K562 (cell line): ENCODE measurements around the gene MTHFSD. TPM values are rescaled to one million over a fixed set of nuclear protein-coding genes. Genes with fewer than 3 reads are reported as not detected.

Experiments used
- ATAC-seq: fragments of 200-7000 bp; cut with Tn5 transposase; 3 replicates; pipeline ENCODE4 v1.9.1; 2020; ENCODE audit warnings: moderate library complexity
- BruUV-seq: library from RNA; stranded (reverse); fragments of 400-500 nt; replicated peaks from 2 replicates; lab custom pipeline; 2021; lab: Mats Ljungman, UMichigan
- CTCF ChIA-PET: fragments of 300-600 bp; formaldehyde crosslinking; extraction: SDS; loops from one replicate; lab custom pipeline; 2021; ENCODE audit warnings: low intra/inter-chr PET ratio; lab: Yijun Ruan, JAX
- POLR2A ChIA-PET: fragments of 300-600, 350-650 bp; sonication (Branson Sonifier 250); formaldehyde crosslinking; extraction: SDS; loops from one replicate; lab custom pipeline; 2021; ENCODE audit warnings: antibody characterized with exemption, inconsistent platforms; lab: Yijun Ruan, JAX
- DNase-seq, 4 experiments: peaks; one replicate each; pipeline versions ENCODE4 v3.0.0 to v3.0.0-alpha.2; 2011 to 2018; ENCODE audit warnings: low spot score in 3 of 4, mixed read lengths in 3 of 4; ENCODE audit errors: extremely low read depth in 1 of 4
- FAIRE-seq: peaks from 2 replicates; lab custom pipeline; 2011; peaks lifted over from hg19 to GRCh38; lab: Jason Lieb, UNC
- H2AFZ ChIP-seq: 2 replicates; pipeline ENCODE4 v1.6.0; 2011; ENCODE audit warnings: low read depth, low read length, control low read depth, inconsistent platforms
- H3K27ac ChIP-seq: fragments of 200-600 bp; 3 replicates; pipeline ENCODE4 v1.8.0; 2011; ENCODE audit warnings: low read depth, mild to moderate bottlenecking, control low read depth, inconsistent platforms, low read length, moderate library complexity, mixed read lengths; ENCODE audit errors: extremely low read depth
- H3K27me3 ChIP-seq, 2 experiments: fragments of 300-600 bp in 1 of 2; 2 replicates in 1 of 2; 3 replicates in 1 of 2; pipeline versions ENCODE4 v1.6.0 to v1.8.0; 2011; ENCODE audit warnings: inconsistent platforms in 2 of 2, low read length in 2 of 2, mild to moderate bottlenecking in 1 of 2, mixed read lengths in 1 of 2, moderate library complexity in 1 of 2; ENCODE audit not compliant: control insufficient read depth in 2 of 2, insufficient read depth in 2 of 2
- H3K36me3 ChIP-seq: fragments of 300-600 bp; 3 replicates; pipeline ENCODE4 v1.8.0; 2011; ENCODE audit warnings: mild to moderate bottlenecking, low read length, inconsistent platforms; ENCODE audit not compliant: control insufficient read depth, insufficient read depth
- H3K4me1 ChIP-seq, 2 experiments: fragments of 200-600 bp in 1 of 2; replicated peaks in 1 of 2; 2 replicates in 1 of 2; 3 replicates in 1 of 2; pipeline versions ENCODE4 v1.5.1 to v1.8.0; 2011; ENCODE audit warnings: inconsistent platforms in 2 of 2, low read length in 2 of 2, mild to moderate bottlenecking in 1 of 2, mixed read lengths in 1 of 2, moderate library complexity in 1 of 2; ENCODE audit not compliant: control insufficient read depth in 2 of 2, insufficient read depth in 2 of 2
- H3K4me2 ChIP-seq: 2 replicates; pipeline ENCODE4 v1.6.1; 2011; ENCODE audit warnings: low read length, control low read depth, inconsistent platforms, mixed read lengths; ENCODE audit not compliant: insufficient read depth
- H3K4me3 ChIP-seq: fragments of 200-600 bp; sonication (generic), shearing (Covaris generic); 2 replicates; pipeline ENCODE4 v1.5.1; 2016; ENCODE audit warnings: control low read depth, inconsistent platforms
- H3K79me2 ChIP-seq: fragments of 200-600 bp; 3 replicates; pipeline ENCODE4 v1.8.0; 2011; ENCODE audit warnings: low read length, inconsistent platforms; ENCODE audit not compliant: control insufficient read depth, insufficient read depth
- H3K9ac ChIP-seq, 2 experiments: 2 replicates each; pipeline versions ENCODE4 v1.6.0 to v1.6.1; 2011; ENCODE audit warnings: low read depth in 2 of 2, low read length in 2 of 2, control low read depth in 1 of 2, inconsistent platforms in 1 of 2, mild to moderate bottlenecking in 1 of 2, mixed read lengths in 1 of 2; ENCODE audit not compliant: insufficient read depth in 1 of 2
- H3K9me1 ChIP-seq: one replicate; pipeline ENCODE4 v1.6.0; 2011; ENCODE audit warnings: inconsistent platforms, mild to moderate bottlenecking, low read length, moderate library complexity; ENCODE audit not compliant: control insufficient read depth, insufficient read depth
- H3K9me3 ChIP-seq: replicated peaks from 2 replicates; pipeline ENCODE4 v1.5.1; 2011; ENCODE audit warnings: low read depth, low read length, inconsistent platforms; ENCODE audit not compliant: control insufficient read depth, insufficient read depth
- H4K20me1 ChIP-seq: replicated peaks from 2 replicates; pipeline ENCODE4 v1.6.1; 2011; ENCODE audit warnings: low read length, inconsistent platforms, mixed read lengths; ENCODE audit not compliant: control insufficient read depth, insufficient read depth
- CCNT2 ChIP-seq: IDR thresholded peaks from 2 replicates; pipeline ENCODE4 v1.6.1; 2011; ENCODE audit warnings: borderline replicate concordance, low read depth, mild to moderate bottlenecking, moderate library complexity, mixed read lengths, low read length; ENCODE audit not compliant: insufficient read length; ENCODE audit errors: extremely low read depth
- CEBPB ChIP-seq: fragments of 450-650 bp; IDR thresholded peaks from 2 replicates; pipeline ENCODE4 v1.6.1; 2016; ENCODE audit warnings: missing genetic modification characterization, missing compliant biosample characterization
- FOSL1 ChIP-seq: fragments of 200-800 bp; sonication (Bioruptor generic); conservative IDR thresholded peaks from 2 replicates; pipeline ENCODE4 v1.6.1; 2016; ENCODE audit warnings: missing genetic modification characterization, missing compliant biosample characterization
- NFXL1 ChIP-seq: fragments of 450-650 bp; formaldehyde crosslinking; IDR thresholded peaks from 2 replicates; pipeline ENCODE4 v1.4.0; 2021; ENCODE audit warnings: mild to moderate bottlenecking
- PTRF ChIP-seq: fragments of 450-650 bp; IDR thresholded peaks from 2 replicates; pipeline ENCODE4 v1.6.1; 2016; ENCODE audit warnings: mild to moderate bottlenecking, missing genetic modification characterization, missing compliant biosample characterization
- PTTG1 ChIP-seq: fragments of 450-650 bp; IDR thresholded peaks from 2 replicates; pipeline ENCODE4 v1.6.1; 2016; ENCODE audit warnings: low read depth, mild to moderate bottlenecking, missing genetic modification characterization, missing compliant biosample characterization
- RBM17 ChIP-seq: fragments of 200-400 bp; formaldehyde crosslinking; IDR thresholded peaks from 2 replicates; pipeline ENCODE4 v1.6.1; 2017; ENCODE audit warnings: low read depth, mild to moderate bottlenecking, low read length, borderline replicate concordance
- SIN3B ChIP-seq: fragments of 450-650 bp; IDR thresholded peaks from 2 replicates; pipeline ENCODE4 v1.6.1; 2017; ENCODE audit warnings: low read depth, mild to moderate bottlenecking, moderate library complexity
- SMAD2 ChIP-seq: fragments of 150-350 bp; IDR thresholded peaks from 2 replicates; pipeline ENCODE4 v1.6.1; 2014; ENCODE audit warnings: low read depth, mild to moderate bottlenecking, low read length
- TRIM24 ChIP-seq, 2 experiments: fragments of 450-650 bp; IDR thresholded peaks; 2 replicates each; pipeline ENCODE4 v1.6.1; 2016
- ZNF780A ChIP-seq: fragments of 250-450 bp; sonication (Bioruptor Pico); IDR thresholded peaks from 2 replicates; pipeline ENCODE4 v1.5.0; 2021; ENCODE audit warnings: mild to moderate bottlenecking
- WGBS: fragments of 100-300 bp; shearing (Covaris generic); methylation state at CpG from one replicate; pipeline ENCODE4 v1.1.6; 2016; ENCODE audit warnings: low coverage, mixed read lengths; ENCODE audit not compliant: insufficient coverage; ENCODE audit errors: missing lambda C conversion rate; 5-methylcytosine and 5-hydroxymethylcytosine counted together
- in situ Hi-C: fragments of 300-500 bp; cut with MboI; formaldehyde crosslinking; loops from 4 replicates; pipeline ENCODE4 v1.15.0; 2018; ENCODE audit warnings: inconsistent platforms, mixed read lengths
- intact Hi-C: fragments of 100-400 bp; cut with micrococcal nuclease; formaldehyde crosslinking; loops from 2 replicates; pipeline ENCODE4 v1.14.2; 2022
- polyA plus RNA-seq, 8 experiments: library from polyadenylated mRNA; depleted of rRNA in 4 of 8; stranded (reverse) in 5 of 8; unstranded in 3 of 8; fragments of >200 nt; fragmentation: Nextera tagmentation in 2 of 8; fragmentation: Illumina TruSeq in 1 of 8; extraction: Ambion mirVana in 2 of 8; extraction: Trizol in 1 of 8; gene quantifications; 2 replicates each; pipeline versions ENCODE4 v1.2.1 to v1.2.3, GENCODE V29; 2011 to 2014; ENCODE audit warnings: inconsistent platforms in 1 of 8, missing spikeins in 1 of 8
- total RNA-seq, 7 experiments: library from RNA; depleted of rRNA in 6 of 7; stranded (reverse); fragments of >200 nt in 6 of 7; fragmentation: Illumina TruSeq in 2 of 7; extraction: Trizol in 2 of 7; gene quantifications; 2 replicates each; pipeline versions ENCODE4 v1.2.1 to v1.2.3, GENCODE V29; 2011 to 2021; ENCODE audit warnings: low replicate concordance in 1 of 7
- TF ChIP-seq, protein P1 (sequence below): fragments of 250-450 bp; sonication (Bioruptor Pico); IDR thresholded peaks from 2 replicates; pipeline ENCODE4 v1.5.0; 2020; ENCODE audit warnings: mild to moderate bottlenecking, borderline replicate concordance
- TF ChIP-seq, protein P2 (sequence below): IDR thresholded peaks from 2 replicates; pipeline ENCODE4 v1.6.1; 2012; ENCODE audit warnings: low read depth, low read length, improper control_type of control experiment, borderline replicate concordance
- TF ChIP-seq, protein P3 (sequence below): fragments of 200-800 bp; sonication (Bioruptor generic); IDR thresholded peaks from 2 replicates; pipeline ENCODE4 v1.6.1; 2016; ENCODE audit warnings: missing genetic modification characterization, missing compliant biosample characterization

Gene MTHFSD
- total and polyA plus RNA-seq, 9 of the 15 experiments (the other 6 are each of a cell fraction or from before 2014, with no cell fraction given) = 3.2 to 20.2 (median 12.0) TPM

DNA sequence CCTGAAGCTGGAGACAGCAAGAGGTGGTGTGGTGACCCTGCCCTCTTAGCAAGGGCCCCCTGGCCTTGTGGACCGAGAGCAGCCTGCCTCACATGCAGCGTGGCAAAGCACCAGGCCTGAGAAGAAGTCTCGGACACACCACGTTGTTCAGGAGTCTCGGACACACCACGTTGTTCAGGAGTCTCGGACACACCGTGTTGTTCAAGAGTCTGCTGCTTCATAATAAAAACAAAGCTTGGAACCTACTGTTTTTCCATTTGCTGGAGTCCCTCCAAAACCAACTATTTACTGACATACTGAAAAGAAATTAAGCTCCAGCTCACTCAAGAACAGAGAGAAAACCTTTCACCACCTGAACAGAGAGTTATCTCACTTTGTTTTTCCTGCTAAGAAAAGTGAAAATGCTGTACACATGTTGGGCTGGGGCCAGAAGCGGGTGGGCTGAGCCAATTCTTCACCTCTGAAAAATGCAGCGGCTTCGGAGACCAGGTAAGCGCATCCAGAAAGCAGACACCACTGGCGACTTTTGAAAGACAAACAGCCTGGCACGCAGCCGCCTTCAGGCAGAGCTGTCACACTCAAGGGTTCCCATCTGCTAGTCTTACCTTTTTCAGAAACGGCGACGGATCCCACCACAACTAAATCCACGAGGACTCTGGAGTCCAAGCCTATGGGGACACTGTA lies 8.9 kb downstream of the MTHFSD start:
- FAIRE-seq (no peak), DNase-seq (no peak), ATAC-seq (no peak)
- H4K20me1 ChIP-seq = no peaks in the 10 kb centered on the region
- peaks cover 26% of the 10 kb centered on the region; the same call in 2 of the 3 replicates for H3K36me3 ChIP-seq
- H3K27ac ChIP-seq = no peak overlapping the region
- in situ Hi-C loops = no loop called here
- intact Hi-C loops = no loop called here
- no peak overlapping the region; a peak in 1 of 4 replicates for H3K9ac ChIP-seq
- no peak overlapping the region for H3K4me2 ChIP-seq
- no peaks in the 10 kb centered on the region for H3K4me1 ChIP-seq
- POLR2A ChIA-PET = no interaction called here
- H3K4me3 ChIP-seq = no peak overlapping the region
- WGBS = 85% methylated on average over 19 of the region's 19 CpGs
- BruUV-seq = no TSS peak
- H2AFZ ChIP-seq = no peak overlapping the region
- H3K27me3 ChIP-seq = no peaks in the 10 kb centered on the region
- CTCF ChIA-PET = no interaction called here
- peaks cover 3% of the 10 kb centered on the region for H3K9me1 ChIP-seq
- no peaks in the 10 kb centered on the region for H3K79me2 ChIP-seq
- H3K9me3 ChIP-seq = no peaks in the 10 kb centered on the region
- TF ChIP-seq CEBPB (no peak), SMAD2 (no peak), PTRF (tag) (no peak), PTTG1 (tag) (no peak), ZNF780A (CRISPR knock-in tag) (no peak), TRIM24 (IDR thresholded peaks at IDR 0.05) (no peak), FOSL1 (no peak), SIN3B (no peak), CCNT2 (no peak), RBM17 (no peak), NFXL1 (CRISPR knock-in tag) (no peak)
- TF ChIP-seq, protein P1, sequence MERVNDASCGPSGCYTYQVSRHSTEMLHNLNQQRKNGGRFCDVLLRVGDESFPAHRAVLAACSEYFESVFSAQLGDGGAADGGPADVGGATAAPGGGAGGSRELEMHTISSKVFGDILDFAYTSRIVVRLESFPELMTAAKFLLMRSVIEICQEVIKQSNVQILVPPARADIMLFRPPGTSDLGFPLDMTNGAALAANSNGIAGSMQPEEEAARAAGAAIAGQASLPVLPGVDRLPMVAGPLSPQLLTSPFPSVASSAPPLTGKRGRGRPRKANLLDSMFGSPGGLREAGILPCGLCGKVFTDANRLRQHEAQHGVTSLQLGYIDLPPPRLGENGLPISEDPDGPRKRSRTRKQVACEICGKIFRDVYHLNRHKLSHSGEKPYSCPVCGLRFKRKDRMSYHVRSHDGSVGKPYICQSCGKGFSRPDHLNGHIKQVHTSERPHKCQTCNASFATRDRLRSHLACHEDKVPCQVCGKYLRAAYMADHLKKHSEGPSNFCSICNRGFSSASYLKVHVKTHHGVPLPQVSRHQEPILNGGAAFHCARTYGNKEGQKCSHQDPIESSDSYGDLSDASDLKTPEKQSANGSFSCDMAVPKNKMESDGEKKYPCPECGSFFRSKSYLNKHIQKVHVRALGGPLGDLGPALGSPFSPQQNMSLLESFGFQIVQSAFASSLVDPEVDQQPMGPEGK = no peak
- TF ChIP-seq, protein P2, sequence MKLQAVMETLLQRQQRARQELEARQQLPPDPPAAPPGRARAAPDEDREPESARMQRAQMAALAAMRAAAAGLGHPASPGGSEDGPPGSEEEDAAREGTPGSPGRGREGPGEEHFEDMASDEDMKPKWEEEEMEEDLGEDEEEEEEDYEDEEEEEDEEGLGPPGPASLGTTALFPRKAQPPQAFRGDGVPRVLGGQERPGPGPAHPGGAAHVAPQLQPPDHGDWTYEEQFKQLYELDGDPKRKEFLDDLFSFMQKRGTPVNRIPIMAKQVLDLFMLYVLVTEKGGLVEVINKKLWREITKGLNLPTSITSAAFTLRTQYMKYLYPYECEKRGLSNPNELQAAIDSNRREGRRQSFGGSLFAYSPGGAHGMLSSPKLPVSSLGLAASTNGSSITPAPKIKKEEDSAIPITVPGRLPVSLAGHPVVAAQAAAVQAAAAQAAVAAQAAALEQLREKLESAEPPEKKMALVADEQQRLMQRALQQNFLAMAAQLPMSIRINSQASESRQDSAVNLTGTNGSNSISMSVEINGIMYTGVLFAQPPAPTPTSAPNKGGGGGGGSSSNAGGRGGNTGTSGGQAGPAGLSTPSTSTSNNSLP = no peak
- TF ChIP-seq, protein P3, sequence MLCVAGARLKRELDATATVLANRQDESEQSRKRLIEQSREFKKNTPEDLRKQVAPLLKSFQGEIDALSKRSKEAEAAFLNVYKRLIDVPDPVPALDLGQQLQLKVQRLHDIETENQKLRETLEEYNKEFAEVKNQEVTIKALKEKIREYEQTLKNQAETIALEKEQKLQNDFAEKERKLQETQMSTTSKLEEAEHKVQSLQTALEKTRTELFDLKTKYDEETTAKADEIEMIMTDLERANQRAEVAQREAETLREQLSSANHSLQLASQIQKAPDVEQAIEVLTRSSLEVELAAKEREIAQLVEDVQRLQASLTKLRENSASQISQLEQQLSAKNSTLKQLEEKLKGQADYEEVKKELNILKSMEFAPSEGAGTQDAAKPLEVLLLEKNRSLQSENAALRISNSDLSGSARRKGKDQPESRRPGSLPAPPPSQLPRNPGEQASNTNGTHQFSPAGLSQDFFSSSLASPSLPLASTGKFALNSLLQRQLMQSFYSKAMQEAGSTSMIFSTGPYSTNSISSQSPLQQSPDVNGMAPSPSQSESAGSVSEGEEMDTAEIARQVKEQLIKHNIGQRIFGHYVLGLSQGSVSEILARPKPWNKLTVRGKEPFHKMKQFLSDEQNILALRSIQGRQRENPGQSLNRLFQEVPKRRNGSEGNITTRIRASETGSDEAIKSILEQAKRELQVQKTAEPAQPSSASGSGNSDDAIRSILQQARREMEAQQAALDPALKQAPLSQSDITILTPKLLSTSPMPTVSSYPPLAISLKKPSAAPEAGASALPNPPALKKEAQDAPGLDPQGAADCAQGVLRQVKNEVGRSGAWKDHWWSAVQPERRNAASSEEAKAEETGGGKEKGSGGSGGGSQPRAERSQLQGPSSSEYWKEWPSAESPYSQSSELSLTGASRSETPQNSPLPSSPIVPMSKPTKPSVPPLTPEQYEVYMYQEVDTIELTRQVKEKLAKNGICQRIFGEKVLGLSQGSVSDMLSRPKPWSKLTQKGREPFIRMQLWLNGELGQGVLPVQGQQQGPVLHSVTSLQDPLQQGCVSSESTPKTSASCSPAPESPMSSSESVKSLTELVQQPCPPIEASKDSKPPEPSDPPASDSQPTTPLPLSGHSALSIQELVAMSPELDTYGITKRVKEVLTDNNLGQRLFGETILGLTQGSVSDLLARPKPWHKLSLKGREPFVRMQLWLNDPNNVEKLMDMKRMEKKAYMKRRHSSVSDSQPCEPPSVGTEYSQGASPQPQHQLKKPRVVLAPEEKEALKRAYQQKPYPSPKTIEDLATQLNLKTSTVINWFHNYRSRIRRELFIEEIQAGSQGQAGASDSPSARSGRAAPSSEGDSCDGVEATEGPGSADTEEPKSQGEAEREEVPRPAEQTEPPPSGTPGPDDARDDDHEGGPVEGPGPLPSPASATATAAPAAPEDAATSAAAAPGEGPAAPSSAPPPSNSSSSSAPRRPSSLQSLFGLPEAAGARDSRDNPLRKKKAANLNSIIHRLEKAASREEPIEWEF (CRISPR knock-in tag) = no peak
